ENCODE data around the gene RPA3.
"Not testable (repeated sequence)": the region's sequence is repeated elsewhere in the genome, so short reads cannot be mapped to it uniquely, and the experiment has no call there.

Gene RPA3

DNA sequence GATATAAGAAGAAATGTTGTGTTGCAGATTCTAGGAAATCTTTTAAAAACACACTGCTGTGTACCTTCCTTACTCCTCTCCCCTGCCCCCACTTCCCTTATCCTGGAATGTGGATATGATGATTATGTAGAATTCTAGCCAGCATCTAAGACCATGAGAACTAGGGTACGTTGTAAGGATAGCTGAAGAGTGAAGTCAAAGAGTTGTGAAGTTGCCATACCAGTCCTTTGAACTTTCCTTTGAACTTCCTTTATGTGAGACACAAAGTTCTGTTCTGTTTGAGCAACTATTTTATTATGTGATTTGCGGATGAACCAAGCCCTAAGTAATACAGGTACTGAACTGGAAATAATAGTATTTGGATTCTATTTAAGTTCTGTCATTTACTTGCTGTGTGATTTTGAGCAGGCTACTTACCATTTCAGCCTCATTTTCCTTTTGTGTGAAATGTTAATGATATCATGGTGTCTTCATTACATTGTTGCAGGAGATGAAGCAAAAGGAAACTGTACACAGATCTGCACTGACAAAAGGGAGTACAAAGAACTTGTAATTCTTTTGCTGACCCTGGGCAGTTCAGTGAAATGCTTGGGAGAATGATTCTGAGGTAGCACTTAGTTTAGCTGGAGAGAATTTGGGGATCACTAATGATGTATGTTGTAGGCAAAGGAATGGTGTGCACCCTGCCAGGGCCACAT, 31.4 kb downstream of the RPA3 start:
- TF ChIP-seq, protein P1, sequence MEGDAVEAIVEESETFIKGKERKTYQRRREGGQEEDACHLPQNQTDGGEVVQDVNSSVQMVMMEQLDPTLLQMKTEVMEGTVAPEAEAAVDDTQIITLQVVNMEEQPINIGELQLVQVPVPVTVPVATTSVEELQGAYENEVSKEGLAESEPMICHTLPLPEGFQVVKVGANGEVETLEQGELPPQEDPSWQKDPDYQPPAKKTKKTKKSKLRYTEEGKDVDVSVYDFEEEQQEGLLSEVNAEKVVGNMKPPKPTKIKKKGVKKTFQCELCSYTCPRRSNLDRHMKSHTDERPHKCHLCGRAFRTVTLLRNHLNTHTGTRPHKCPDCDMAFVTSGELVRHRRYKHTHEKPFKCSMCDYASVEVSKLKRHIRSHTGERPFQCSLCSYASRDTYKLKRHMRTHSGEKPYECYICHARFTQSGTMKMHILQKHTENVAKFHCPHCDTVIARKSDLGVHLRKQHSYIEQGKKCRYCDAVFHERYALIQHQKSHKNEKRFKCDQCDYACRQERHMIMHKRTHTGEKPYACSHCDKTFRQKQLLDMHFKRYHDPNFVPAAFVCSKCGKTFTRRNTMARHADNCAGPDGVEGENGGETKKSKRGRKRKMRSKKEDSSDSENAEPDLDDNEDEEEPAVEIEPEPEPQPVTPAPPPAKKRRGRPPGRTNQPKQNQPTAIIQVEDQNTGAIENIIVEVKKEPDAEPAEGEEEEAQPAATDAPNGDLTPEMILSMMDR (IDR thresholded peaks at IDR 0.05; ENCODE audit: insufficient read depth, missing control alignments) = no peak
- FAIRE-seq (no peak), DNase-seq (ENCODE audit: insufficient read length, low spot score) (no peak)

DNA sequence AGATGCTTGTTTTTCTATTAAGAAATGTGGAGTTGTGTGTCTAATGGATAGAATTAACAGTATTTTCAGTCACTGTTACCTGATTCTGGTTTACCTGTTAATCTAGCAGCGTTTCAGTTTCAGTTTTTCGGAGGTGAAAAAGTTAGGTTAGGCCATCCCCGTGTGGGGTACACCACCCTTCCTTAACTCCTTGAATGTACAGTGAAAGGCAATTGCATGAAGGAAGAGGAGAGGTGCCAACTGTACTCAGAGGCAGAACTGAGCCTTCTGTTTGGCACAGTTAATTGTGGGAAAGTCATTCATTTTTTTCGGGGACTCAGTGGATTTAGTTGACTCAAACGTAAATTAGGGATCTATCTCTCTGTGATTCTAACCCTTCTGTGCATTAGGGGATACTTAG, 35.5 kb downstream of the RPA3 start:
- peak; percentile 58 for FAIRE-seq

DNA sequence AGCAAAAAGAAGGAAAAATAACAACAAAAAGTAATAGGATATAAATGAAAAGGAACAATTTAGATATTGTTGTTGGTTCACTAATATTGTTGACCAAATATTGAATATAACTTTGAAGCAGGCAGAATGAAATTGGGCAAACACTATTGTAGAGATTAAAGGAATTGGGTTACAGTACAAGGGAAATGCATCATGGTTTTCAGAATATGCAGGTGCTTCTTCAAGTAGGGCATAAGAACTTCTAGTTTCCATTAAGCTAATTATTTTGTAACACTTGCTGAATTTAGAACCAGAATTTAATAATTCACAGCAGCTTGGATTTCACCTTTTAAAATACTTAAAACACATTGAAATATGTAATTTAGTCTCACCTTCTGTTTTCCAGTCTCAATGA, 36.5 kb downstream of the RPA3 start:
- FAIRE-seq (no peak), DNase-seq (ENCODE audit: insufficient read length, low spot score) (no peak)
- TF ChIP-seq, protein P1 (IDR thresholded peaks at IDR 0.05; ENCODE audit: insufficient read depth, missing control alignments) = no peak

More for the DNA sequence above, 35.5 kb downstream of the RPA3 start:
- no peak for DNase-seq (ENCODE audit: insufficient read length, low spot score)
- TF ChIP-seq, protein P1 (IDR thresholded peaks at IDR 0.05; ENCODE audit: insufficient read depth, missing control alignments) = no peak

DNA sequence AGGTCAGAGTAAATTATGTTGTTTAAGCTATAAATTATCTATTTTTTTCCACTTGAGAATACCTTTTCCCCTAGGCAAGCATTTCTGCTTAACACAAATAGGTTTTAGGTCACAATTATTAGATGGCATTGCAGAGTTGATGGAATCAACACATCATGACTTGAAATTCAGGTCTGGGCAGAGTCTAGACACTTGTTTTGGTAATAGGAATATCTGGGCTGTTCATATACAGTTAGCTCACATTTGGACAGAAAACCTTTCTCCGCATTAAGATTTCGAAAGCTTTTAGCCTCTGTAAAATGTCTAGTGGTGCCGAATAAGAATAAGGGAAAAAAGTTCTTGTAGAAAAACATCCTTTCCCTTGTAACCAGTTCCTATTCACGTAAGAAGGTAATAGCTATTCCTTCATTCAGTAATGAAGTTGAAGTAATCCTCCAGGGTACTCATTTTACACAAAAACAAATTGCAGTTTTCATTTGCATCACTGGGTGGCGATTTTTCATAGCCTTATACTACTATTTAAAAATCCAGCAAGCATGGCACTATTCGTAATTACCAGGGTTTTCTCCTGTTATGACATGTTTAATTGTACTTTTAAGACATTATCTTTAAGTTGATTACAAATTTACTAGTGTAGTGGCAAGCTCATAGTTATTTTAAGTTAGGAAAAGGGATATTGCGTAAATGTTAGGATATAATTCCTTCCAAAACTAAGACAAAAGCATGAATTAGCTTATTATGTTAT, 37.0 kb downstream of the RPA3 start:
- FAIRE-seq (peak; percentile 93), DNase-seq (ENCODE audit: insufficient read length, low spot score) (no peak)
- TF ChIP-seq, protein P1 (IDR thresholded peaks at IDR 0.05; ENCODE audit: insufficient read depth, missing control alignments) = peak; percentile 73

DNA sequence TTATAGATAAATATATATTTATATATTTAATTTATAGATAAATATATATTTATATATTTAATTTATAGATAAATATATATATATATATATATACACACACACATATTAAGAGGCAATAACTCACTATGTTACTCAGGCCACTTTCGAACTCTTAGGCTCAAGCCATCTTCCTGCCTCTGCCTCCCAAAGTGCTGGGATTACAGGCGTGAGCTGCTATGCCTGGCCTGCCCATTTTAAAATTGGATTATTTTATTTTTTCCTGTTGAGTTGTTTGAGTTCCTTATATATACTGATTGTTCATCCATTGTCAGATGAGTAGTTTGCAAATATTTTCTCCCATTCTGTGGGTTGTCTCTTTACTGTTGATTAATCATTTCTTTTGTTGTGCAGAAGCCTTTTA, 38.8 kb downstream of the RPA3 start:
- not testable (repeated sequence) for FAIRE-seq

DNA sequence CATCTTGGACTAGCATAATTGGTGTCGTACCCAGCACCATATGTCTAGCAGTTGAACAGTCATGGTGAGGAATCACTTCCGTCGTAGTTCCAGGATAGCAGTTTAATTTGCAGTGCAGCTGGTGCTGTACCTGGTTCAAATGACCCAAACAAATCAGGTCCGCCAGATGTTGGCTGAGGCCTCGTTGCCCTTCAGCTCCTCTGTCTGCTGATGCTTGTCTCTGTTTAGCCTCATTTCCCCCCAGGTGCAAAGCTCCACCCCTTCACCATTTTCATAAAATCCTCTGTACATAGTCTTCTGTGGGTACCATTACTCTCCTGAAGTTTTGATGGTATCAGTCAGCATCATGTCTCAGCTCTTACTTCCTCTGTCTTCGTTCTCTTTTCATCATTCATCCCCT, 42.7 kb downstream of the RPA3 start:
- no peak for DNase-seq (ENCODE audit: insufficient read length, low spot score)
- no peak for FAIRE-seq
- TF ChIP-seq, protein P1 (IDR thresholded peaks at IDR 0.05; ENCODE audit: insufficient read depth, missing control alignments) = no peak

More for the DNA sequence above, 38.8 kb downstream of the RPA3 start:
- DNase-seq (ENCODE audit: insufficient read length, low spot score) = not testable (repeated sequence)

DNA sequence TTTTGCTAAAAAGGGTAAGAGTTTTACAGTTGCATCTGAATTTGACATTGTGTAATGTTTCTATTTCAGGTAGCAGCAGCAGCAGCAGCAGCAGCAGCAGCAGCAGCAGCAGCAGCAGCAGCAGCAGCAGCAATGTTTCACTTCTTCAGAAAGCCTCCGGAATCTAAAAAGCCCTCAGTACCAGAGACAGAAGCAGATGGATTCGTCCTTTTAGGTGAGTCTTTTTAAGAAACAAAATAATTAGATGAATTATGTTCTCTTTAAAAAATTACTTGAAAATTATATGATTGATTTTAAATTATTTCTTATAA, 45.2 kb downstream of the RPA3 start:
- DNase-seq (ENCODE audit: insufficient read length, low spot score) = no peak
- FAIRE-seq = no peak
- TF ChIP-seq, protein P1 (IDR thresholded peaks at IDR 0.05; ENCODE audit: insufficient read depth, missing control alignments) = no peak
